ENCODE data around the gene MED15.

Gene MED15

DNA sequence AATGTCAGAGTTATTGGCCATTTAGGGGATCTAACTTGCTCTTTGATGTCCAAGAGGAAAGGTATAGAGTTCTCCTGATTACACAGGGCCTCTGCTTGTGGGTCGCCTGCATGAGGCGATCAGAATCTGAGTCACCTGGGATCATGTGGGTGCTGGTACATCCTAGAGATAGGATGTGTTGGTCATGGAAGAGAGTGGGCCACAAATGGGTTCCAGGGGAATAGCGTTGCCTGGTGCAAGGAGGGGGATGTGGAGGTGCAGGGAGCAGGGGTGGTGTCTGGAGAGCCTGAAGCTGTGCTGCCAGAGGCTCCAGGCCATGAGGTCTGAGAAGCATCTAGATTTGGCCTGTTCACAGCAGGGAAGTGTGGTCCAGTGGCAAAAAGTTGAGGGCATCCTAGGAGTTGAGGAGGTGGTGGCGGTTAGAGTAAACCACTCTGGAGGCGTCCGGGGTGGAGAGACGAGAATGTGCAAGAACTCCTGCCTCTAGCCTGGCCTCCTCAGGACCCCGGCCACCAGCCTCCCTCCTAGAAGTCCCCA, 92.8 kb downstream of the MED15 start:
- Histone ChIP-seq H3K27ac (ENCODE audit: low read depth, low read length) (no peak overlapping the region), H2BK5ac (ENCODE audit: low read length) (no peak overlapping the region), H2AK5ac (ENCODE audit: low read length) (no peak overlapping the region), H3K56ac (ENCODE audit: low read length) (no peak overlapping the region), H3K4me3 (ENCODE audit: low read length) (no peak overlapping the region), H2BK15ac (replicated peaks; ENCODE audit: low read depth) (no peak overlapping the region), H3K27me3 (ENCODE audit: insufficient read depth, low read length, poor library complexity) (no peaks in the 10 kb centered on the region), H4K8ac (ENCODE audit: low read depth, low read length) (no peak overlapping the region), H3K18ac (ENCODE audit: low read length) (no peak overlapping the region), H3K23ac (ENCODE audit: low read length) (no peak overlapping the region), H3K4ac (ENCODE audit: low read depth, low read length) (no peak overlapping the region), H3K79me1 (ENCODE audit: low read length) (no peaks in the 10 kb centered on the region), H3K79me2 (ENCODE audit: control insufficient read depth, insufficient read depth, low read length) (no peaks in the 10 kb centered on the region), H3K4me1 (ENCODE audit: control insufficient read depth, low read depth, low read length) (no peaks in the 10 kb centered on the region), H3K36me3 (ENCODE audit: control insufficient read depth, insufficient read depth, low read length) (no peaks in the 10 kb centered on the region), H3K4me2 (ENCODE audit: low read length) (no peak overlapping the region), H2BK120ac (ENCODE audit: low read depth, low read length) (no peak overlapping the region), H3K9ac (ENCODE audit: low read length) (no peak overlapping the region), H4K5ac (ENCODE audit: low read length) (no peak overlapping the region)
- WGBS (ENCODE audit: extremely low coverage, insufficient coverage, low lambda C conversion rate): no CpG with 5 or more reads among the region's 8 CpGs
- DNase-seq: no peak

DNA sequence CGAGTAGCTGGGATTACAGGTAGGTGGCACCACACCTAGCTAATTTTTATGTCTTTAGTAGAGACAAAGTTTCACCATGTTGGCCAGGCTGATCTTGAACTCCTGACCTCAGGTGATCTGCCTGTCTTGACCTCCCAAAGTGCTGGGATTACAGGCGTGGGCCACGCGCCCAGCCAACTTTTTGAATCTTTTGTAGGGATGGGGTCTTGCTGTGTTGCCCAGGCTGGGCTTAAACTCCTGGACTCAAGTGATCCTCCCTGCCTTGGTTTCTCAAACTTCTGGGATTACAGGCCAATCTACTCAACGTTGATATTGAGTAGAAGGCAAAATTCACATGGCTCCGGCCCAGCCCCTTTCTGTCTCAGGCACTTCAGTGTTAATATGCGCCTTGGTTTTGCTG, 93.9 kb downstream of the MED15 start:
- Histone ChIP-seq H2BK5ac (ENCODE audit: low read length) (no peak overlapping the region), H3K27ac (ENCODE audit: low read depth, low read length) (no peak overlapping the region), H2BK15ac (replicated peaks; ENCODE audit: low read depth) (no peak overlapping the region), H4K5ac (ENCODE audit: low read length) (no peak overlapping the region), H4K8ac (ENCODE audit: low read depth, low read length) (no peak overlapping the region), H2AK5ac (ENCODE audit: low read length) (no peak overlapping the region), H3K56ac (ENCODE audit: low read length) (no peak overlapping the region), H3K9ac (ENCODE audit: low read length) (no peak overlapping the region), H3K4me3 (ENCODE audit: low read length) (no peak overlapping the region), H3K18ac (ENCODE audit: low read length) (no peak overlapping the region), H3K4ac (ENCODE audit: low read depth, low read length) (no peak overlapping the region), H3K4me2 (ENCODE audit: low read length) (no peak overlapping the region), H2BK120ac (ENCODE audit: low read depth, low read length) (no peak overlapping the region), H3K36me3 (ENCODE audit: control insufficient read depth, insufficient read depth, low read length) (no peaks in the 10 kb centered on the region), H3K79me2 (ENCODE audit: control insufficient read depth, insufficient read depth, low read length) (no peaks in the 10 kb centered on the region), H3K4me1 (ENCODE audit: control insufficient read depth, low read depth, low read length) (peaks cover 1% of the 10 kb centered on the region), H3K23ac (ENCODE audit: low read length) (no peak overlapping the region), H3K79me1 (ENCODE audit: low read length) (no peaks in the 10 kb centered on the region), H3K27me3 (ENCODE audit: insufficient read depth, low read length, poor library complexity) (no peaks in the 10 kb centered on the region)
- WGBS (ENCODE audit: extremely low coverage, insufficient coverage, low lambda C conversion rate): no CpG with 5 or more reads among the region's 7 CpGs
- DNase-seq: no peak

DNA sequence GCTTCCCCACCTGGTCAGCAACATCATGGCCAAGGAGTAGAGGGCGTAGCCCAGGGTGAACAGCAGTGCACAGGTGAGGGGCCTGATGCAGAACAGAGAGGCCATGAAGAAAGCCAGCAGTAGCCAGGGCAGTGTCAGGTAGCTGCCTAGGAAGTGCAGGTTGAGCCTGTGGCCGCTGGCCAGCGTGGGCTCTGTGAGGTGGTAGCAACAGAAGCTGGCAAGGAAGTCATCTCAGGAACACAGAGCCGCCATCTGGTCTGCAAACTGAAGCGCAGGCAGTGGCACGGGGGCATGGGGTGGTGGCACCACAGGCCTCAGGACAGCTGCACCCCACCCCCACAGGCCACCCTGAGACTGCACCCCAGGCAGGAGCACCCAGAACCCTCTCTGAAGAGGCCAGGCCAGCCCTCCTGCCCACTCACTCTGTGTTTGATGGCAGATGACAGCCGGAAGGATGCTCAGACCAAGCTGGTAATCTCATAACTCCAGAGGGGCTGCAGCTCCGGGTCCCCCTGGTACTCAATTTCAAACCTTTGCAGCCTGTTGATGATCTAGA, 95.3 kb downstream of the MED15 start:
- Histone ChIP-seq H3K4me3 (ENCODE audit: low read length) (no peak overlapping the region), H3K9ac (ENCODE audit: low read length) (no peak overlapping the region), H4K8ac (ENCODE audit: low read depth, low read length) (no peak overlapping the region), H2AK5ac (ENCODE audit: low read length) (no peak overlapping the region), H3K4ac (ENCODE audit: low read depth, low read length) (no peak overlapping the region), H3K36me3 (ENCODE audit: control insufficient read depth, insufficient read depth, low read length) (no peaks in the 10 kb centered on the region), H2BK120ac (ENCODE audit: low read depth, low read length) (no peak overlapping the region), H2BK5ac (ENCODE audit: low read length) (no peak overlapping the region), H3K79me1 (ENCODE audit: low read length) (no peaks in the 10 kb centered on the region), H3K4me1 (ENCODE audit: control insufficient read depth, low read depth, low read length) (peaks cover 1% of the 10 kb centered on the region), H2BK15ac (replicated peaks; ENCODE audit: low read depth) (no peak overlapping the region), H3K56ac (ENCODE audit: low read length) (no peak overlapping the region), H3K27me3 (ENCODE audit: insufficient read depth, low read length, poor library complexity) (no peaks in the 10 kb centered on the region), H3K23ac (ENCODE audit: low read length) (no peak overlapping the region), H3K27ac (ENCODE audit: low read depth, low read length) (no peak overlapping the region), H3K18ac (ENCODE audit: low read length) (no peak overlapping the region), H4K5ac (ENCODE audit: low read length) (no peak overlapping the region), H3K4me2 (ENCODE audit: low read length) (no peak overlapping the region), H3K79me2 (ENCODE audit: control insufficient read depth, insufficient read depth, low read length) (no peaks in the 10 kb centered on the region)
- no peak for DNase-seq
- no CpG with 5 or more reads among the region's 8 CpGs for WGBS (ENCODE audit: extremely low coverage, insufficient coverage, low lambda C conversion rate)

DNA sequence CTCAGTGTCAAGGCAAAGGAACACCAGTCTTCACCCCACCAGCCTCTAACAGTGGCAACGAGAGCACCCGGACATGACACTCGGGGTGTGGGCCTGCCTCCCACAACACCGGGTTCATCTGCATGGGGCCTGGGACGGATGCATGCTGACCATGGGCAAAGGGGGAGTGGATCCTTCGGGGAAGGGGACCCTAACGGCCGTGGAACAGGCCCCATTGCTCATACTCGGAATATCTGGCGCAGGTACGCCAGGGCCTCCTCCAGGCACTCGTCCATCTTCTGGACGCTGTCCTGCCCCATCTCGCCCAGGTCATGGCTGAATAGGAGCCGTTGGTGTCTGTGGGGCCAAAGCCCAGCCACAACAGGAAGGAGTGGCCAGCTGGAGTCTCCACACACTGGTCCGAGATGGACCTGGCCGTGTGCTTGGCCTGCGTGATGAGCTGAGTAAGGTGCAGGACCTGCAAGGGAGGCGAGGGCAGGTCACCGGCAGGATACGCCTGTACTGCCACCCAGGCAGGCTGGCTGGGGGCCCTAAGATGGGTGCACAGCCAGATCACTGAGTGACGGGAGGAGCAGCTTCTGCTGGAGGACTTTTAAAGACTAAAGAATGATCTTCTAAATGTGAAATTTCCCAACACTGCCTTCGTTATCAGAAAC, 96.8 kb downstream of the MED15 start:
- Histone ChIP-seq H3K79me2 (ENCODE audit: control insufficient read depth, insufficient read depth, low read length) (no peaks in the 10 kb centered on the region), H2BK5ac (ENCODE audit: low read length) (no peak overlapping the region), H4K5ac (ENCODE audit: low read length) (no peak overlapping the region), H3K9ac (ENCODE audit: low read length) (no peak overlapping the region), H2BK15ac (replicated peaks; ENCODE audit: low read depth) (no peak overlapping the region), H3K36me3 (ENCODE audit: control insufficient read depth, insufficient read depth, low read length) (no peaks in the 10 kb centered on the region), H3K18ac (ENCODE audit: low read length) (no peak overlapping the region), H2AK5ac (ENCODE audit: low read length) (no peak overlapping the region), H2BK120ac (ENCODE audit: low read depth, low read length) (no peak overlapping the region), H3K27ac (ENCODE audit: low read depth, low read length) (no peak overlapping the region), H3K4me3 (ENCODE audit: low read length) (no peak overlapping the region), H3K4me2 (ENCODE audit: low read length) (no peak overlapping the region), H3K56ac (ENCODE audit: low read length) (no peak overlapping the region), H3K4ac (ENCODE audit: low read depth, low read length) (no peak overlapping the region), H3K4me1 (ENCODE audit: control insufficient read depth, low read depth, low read length) (peaks cover 1% of the 10 kb centered on the region), H3K79me1 (ENCODE audit: low read length) (no peaks in the 10 kb centered on the region), H3K23ac (ENCODE audit: low read length) (no peak overlapping the region), H4K8ac (ENCODE audit: low read depth, low read length) (no peak overlapping the region), H3K27me3 (ENCODE audit: insufficient read depth, low read length, poor library complexity) (no peaks in the 10 kb centered on the region)
- DNase-seq: no peak
- WGBS (ENCODE audit: extremely low coverage, insufficient coverage, low lambda C conversion rate): no CpG with 5 or more reads among the region's 23 CpGs

DNA sequence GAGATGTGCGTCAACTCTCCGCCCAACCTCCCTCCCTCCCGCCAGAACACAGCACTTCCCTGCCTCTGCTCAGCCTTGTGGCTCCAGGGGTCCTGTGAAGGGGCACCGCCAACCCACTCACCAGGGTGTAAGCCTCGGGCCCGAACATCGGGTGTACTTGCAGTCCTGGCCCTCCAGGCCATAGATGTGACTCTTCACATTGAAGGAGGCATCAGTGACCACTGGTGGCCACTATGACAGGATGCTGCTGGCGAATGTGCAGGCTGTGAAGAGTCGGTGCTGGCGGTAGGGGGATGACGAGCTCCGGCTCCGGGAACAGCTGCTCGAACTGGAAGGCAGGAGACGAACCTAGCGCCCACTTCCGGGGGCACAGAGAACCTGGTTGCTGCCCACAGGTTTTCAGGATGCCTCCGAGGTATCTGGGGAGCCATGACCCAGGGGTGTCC, 97.4 kb downstream of the MED15 start:
- no peak overlapping the region for H3K23ac ChIP-seq (ENCODE audit: low read length)
- no peak overlapping the region for H2AK5ac ChIP-seq (ENCODE audit: low read length)
- DNase-seq: no peak
- no peak overlapping the region for H3K4me2 ChIP-seq (ENCODE audit: low read length)
- no peak overlapping the region for H4K5ac ChIP-seq (ENCODE audit: low read length)
- H3K4me1 ChIP-seq (ENCODE audit: control insufficient read depth, low read depth, low read length): peaks cover 1% of the 10 kb centered on the region
- H3K79me2 ChIP-seq (ENCODE audit: control insufficient read depth, insufficient read depth, low read length): no peaks in the 10 kb centered on the region
- no peak overlapping the region for H3K9ac ChIP-seq (ENCODE audit: low read length)
- no peak overlapping the region for H3K18ac ChIP-seq (ENCODE audit: low read length)
- no peaks in the 10 kb centered on the region for H3K27me3 ChIP-seq (ENCODE audit: insufficient read depth, low read length, poor library complexity)
- H3K56ac ChIP-seq (ENCODE audit: low read length): no peak overlapping the region
- no peak overlapping the region for H4K8ac ChIP-seq (ENCODE audit: low read depth, low read length)
- H3K27ac ChIP-seq (ENCODE audit: low read depth, low read length): no peak overlapping the region
- no peaks in the 10 kb centered on the region for H3K36me3 ChIP-seq (ENCODE audit: control insufficient read depth, insufficient read depth, low read length)
- no peak overlapping the region for H3K4ac ChIP-seq (ENCODE audit: low read depth, low read length)
- no peak overlapping the region for H2BK120ac ChIP-seq (ENCODE audit: low read depth, low read length)
- H3K79me1 ChIP-seq (ENCODE audit: low read length): no peaks in the 10 kb centered on the region
- no CpG with 5 or more reads among the region's 18 CpGs for WGBS (ENCODE audit: extremely low coverage, insufficient coverage, low lambda C conversion rate)
- no peak overlapping the region for H2BK5ac ChIP-seq (ENCODE audit: low read length)
- no peak overlapping the region for H2BK15ac ChIP-seq (replicated peaks; ENCODE audit: low read depth)
- H3K4me3 ChIP-seq (ENCODE audit: low read length): no peak overlapping the region

Data from mesendoderm (in vitro differentiated cells).